NCI-H146 treated with DMSO at 0.1 percent for 48 hours (cell line): Measurements from ENCODE around the gene CYTH1.

Source experiments
- DNase-seq: peaks from one replicate; lab custom pipeline; 2025; ENCODE audit not compliant: unreplicated experiment; lab: John Stamatoyannopoulos, UW

Gene CYTH1

GRCh38 chr17:78806451-78806850, 24.4 kb upstream of the CYTH1 start:
- no peak for DNase-seq

GRCh38 chr17:78805301-78805700, 23.2 kb upstream of the CYTH1 start:
- DNase-seq: no peak

- DNase-seq: no peak
Measured at GRCh38 chr17:78804777-78805176, 22.7 kb upstream of the CYTH1 start.

GRCh38 chr17:78803186-78803845, 21.2 kb upstream of the CYTH1 start:
- no peak for DNase-seq

- no peak for DNase-seq
Measured at GRCh38 chr17:78802459-78802858, 20.4 kb upstream of the CYTH1 start.

- no peak for DNase-seq
Measured at GRCh38 chr17:78802008-78802407, 19.9 kb upstream of the CYTH1 start.

- no peak for DNase-seq
Measured at GRCh38 chr17:78800132-78800931, 18.3 kb upstream of the CYTH1 start.

GRCh38 chr17:78798695-78799559, 16.9 kb upstream of the CYTH1 start:
- DNase-seq: no peak

GRCh38 chr17:78797691-78798585, 15.9 kb upstream of the CYTH1 start:
- DNase-seq: no peak

- DNase-seq: no peak
Measured at GRCh38 chr17:78797213-78797612, 15.1 kb upstream of the CYTH1 start.

- DNase-seq: no peak
Measured at GRCh38 chr17:78796517-78796900, 14.4 kb upstream of the CYTH1 start.

- DNase-seq: no peak
Measured at GRCh38 chr17:78795861-78796516, 13.9 kb upstream of the CYTH1 start.

- no peak for DNase-seq
Measured at GRCh38 chr17:78794864-78795640, 13.0 kb upstream of the CYTH1 start.

- no peak for DNase-seq
Measured at GRCh38 chr17:78794399-78794798, 12.3 kb upstream of the CYTH1 start.

GRCh38 chr17:78793968-78794367, 11.9 kb upstream of the CYTH1 start:
- DNase-seq: no peak

GRCh38 chr17:78793415-78793814, 11.3 kb upstream of the CYTH1 start:
- no peak for DNase-seq

GRCh38 chr17:78791840-78792709, 10.0 kb upstream of the CYTH1 start:
- no peak for DNase-seq

- no peak for DNase-seq
Measured at GRCh38 chr17:78790552-78790951, 8.5 kb upstream of the CYTH1 start.
